Gastrocnemius medialis (tissue), 4 donors: ENCODE data around the gene SLC30A10.
"Not testable (repeated sequence)": the region's sequence is repeated elsewhere in the genome, so short reads cannot be mapped to it uniquely, and the experiment has no call there.

ENCODE experiments used
- POLR2A ChIP-seq, 2 donors: fragments of 450-650 bp; IDR thresholded peaks; one replicate each; pipeline ENCODE4 v1.6.1; 2017; ENCODE audit warnings: antibody characterized with exemption in 2 of 2, mild to moderate bottlenecking in 2 of 2, moderate library complexity in 2 of 2
- TF ChIP-seq, protein P1 (sequence below), 5 experiments: fragments of 450-650 bp in 3 of 5; fragments of 200-600 bp in 2 of 5; sonication (generic) in 2 of 5; IDR thresholded peaks in 4 of 5; conservative IDR thresholded peaks in 1 of 5; 1 replicate in 4 of 5; 2 replicates in 1 of 5; pipeline ENCODE4 v1.5.1; 2016 to 2019; ENCODE audit warnings: antibody characterized with exemption in 5 of 5, mild to moderate bottlenecking in 3 of 5, moderate library complexity in 3 of 5

DNA sequence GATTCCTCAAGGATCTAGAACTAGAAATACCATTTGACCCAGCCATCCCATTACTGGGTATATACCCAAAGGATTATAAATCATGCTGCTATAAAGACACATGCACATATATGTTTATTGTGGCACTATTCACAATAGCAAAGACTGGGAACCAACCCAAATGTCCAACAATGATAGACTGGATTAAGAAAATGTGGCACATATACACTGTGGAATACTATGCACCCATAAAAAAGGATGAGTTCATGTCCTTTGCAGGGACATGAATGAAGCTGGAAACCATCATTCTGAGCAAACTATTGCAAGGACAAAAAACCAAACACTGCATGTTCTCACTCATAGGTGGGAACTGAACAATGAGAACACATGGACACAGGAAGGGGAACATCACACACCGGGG is 36.1 kb downstream of the SLC30A10 start:
- TF ChIP-seq, protein P1, sequence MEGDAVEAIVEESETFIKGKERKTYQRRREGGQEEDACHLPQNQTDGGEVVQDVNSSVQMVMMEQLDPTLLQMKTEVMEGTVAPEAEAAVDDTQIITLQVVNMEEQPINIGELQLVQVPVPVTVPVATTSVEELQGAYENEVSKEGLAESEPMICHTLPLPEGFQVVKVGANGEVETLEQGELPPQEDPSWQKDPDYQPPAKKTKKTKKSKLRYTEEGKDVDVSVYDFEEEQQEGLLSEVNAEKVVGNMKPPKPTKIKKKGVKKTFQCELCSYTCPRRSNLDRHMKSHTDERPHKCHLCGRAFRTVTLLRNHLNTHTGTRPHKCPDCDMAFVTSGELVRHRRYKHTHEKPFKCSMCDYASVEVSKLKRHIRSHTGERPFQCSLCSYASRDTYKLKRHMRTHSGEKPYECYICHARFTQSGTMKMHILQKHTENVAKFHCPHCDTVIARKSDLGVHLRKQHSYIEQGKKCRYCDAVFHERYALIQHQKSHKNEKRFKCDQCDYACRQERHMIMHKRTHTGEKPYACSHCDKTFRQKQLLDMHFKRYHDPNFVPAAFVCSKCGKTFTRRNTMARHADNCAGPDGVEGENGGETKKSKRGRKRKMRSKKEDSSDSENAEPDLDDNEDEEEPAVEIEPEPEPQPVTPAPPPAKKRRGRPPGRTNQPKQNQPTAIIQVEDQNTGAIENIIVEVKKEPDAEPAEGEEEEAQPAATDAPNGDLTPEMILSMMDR (IDR thresholded peaks at IDR 0.05 in 4 of 5, conservative IDR thresholded peaks at IDR 0.05 in 1 of 5): not testable (repeated sequence)
- TF ChIP-seq POLR2A (IDR thresholded peaks at IDR 0.05): not testable (repeated sequence)
